Smooth muscle cell (in vitro differentiated cells): Measurements from ENCODE around the gene FRMPD4. TPM values are rescaled to one million over a fixed set of nuclear protein-coding genes. Genes with fewer than 3 reads are reported as not detected.

Source experiments
- DNase-seq: peaks from one replicate; lab custom pipeline; 2025; ENCODE audit not compliant: unreplicated experiment; lab: John Stamatoyannopoulos, UW
- H2AFZ ChIP-seq: fragments of 200-600 bp; sonication (generic); 2 replicates; pipeline ENCODE4 v1.6.0; 2016; ENCODE audit warnings: antibody characterized with exemption, low read depth, mild to moderate bottlenecking
- H3F3A ChIP-seq: fragments of 200-600 bp; sonication (generic); 2 replicates; pipeline ENCODE4 v1.6.0; 2017; ENCODE audit warnings: antibody characterized with exemption, low read depth
- H3K27ac ChIP-seq: fragments of 200-600 bp; sonication (generic); 2 replicates; pipeline ENCODE4 v1.5.1; 2016; ENCODE audit warnings: low read depth, mild to moderate bottlenecking
- H3K27me3 ChIP-seq: fragments of 200-600 bp; sonication (generic); 2 replicates; pipeline ENCODE4 v1.6.1; 2016; ENCODE audit warnings: low read depth, mild to moderate bottlenecking
- H3K36me3 ChIP-seq: fragments of 200-600 bp; sonication (generic); 2 replicates; pipeline ENCODE4 v1.5.1; 2016; ENCODE audit warnings: low read depth
- H3K4me1 ChIP-seq: fragments of 200-600 bp; sonication (generic); 2 replicates; pipeline ENCODE4 v1.5.1; 2016; ENCODE audit warnings: low read depth
- H3K4me2 ChIP-seq: fragments of 200-600 bp; sonication (generic); 2 replicates; pipeline ENCODE4 v1.6.0; 2016; ENCODE audit warnings: mild to moderate bottlenecking
- H3K4me3 ChIP-seq: fragments of 200-600 bp; sonication (generic); 2 replicates; pipeline ENCODE4 v1.5.1; 2016; ENCODE audit warnings: mild to moderate bottlenecking
- H3K79me2 ChIP-seq: fragments of 200-600 bp; sonication (generic); 2 replicates; pipeline ENCODE4 v1.6.0; 2016; ENCODE audit warnings: low read depth, mild to moderate bottlenecking
- H3K9ac ChIP-seq: fragments of 200-600 bp; sonication (generic); 2 replicates; pipeline ENCODE4 v1.6.0; 2016; ENCODE audit warnings: low read depth
- H3K9me3 ChIP-seq: fragments of 200-600 bp; sonication (generic); replicated peaks from 2 replicates; pipeline ENCODE4 v1.5.1; 2016; ENCODE audit warnings: low read depth
- H4K20me1 ChIP-seq: fragments of 200-600 bp; sonication (generic); 2 replicates; pipeline ENCODE4 v1.6.0; 2016; ENCODE audit warnings: low read depth
- CTCF ChIP-seq: fragments of 200-600 bp; sonication (generic); IDR thresholded peaks from 2 replicates; pipeline ENCODE4 v1.5.1; 2017; ENCODE audit warnings: borderline replicate concordance, mild to moderate bottlenecking, antibody characterized with exemption; ENCODE audit not compliant: insufficient read depth, poor library complexity, severe bottlenecking
- WGBS: methylation state at CpG from one replicate; pipeline ENCODE4 v1.1.7; 2016; ENCODE audit warnings: low lambda C conversion rate; 5-methylcytosine and 5-hydroxymethylcytosine counted together
- polyA plus RNA-seq: library from polyadenylated mRNA; unstranded; fragments of >200 nt; fragmentation: Nextera tagmentation; extraction: Ambion mirVana; gene quantifications from 2 replicates; pipeline ENCODE4 v1.2.1, GENCODE V29; 2016
- total RNA-seq: library from RNA; depleted of rRNA; stranded (reverse); fragments of >200 nt; gene quantifications from 2 replicates; pipeline ENCODE4 v1.2.3, GENCODE V29; 2014

FRMPD4 gene
- total and polyA plus RNA-seq, 2 experiments from 2014 or later = 0.13 TPM; not detected in 1

GRCh38 chrX:12332786-12333347, 194.6 kb downstream of the FRMPD4 start:
- H3K9me3 ChIP-seq = no peaks in the 10 kb centered on the region
- TF ChIP-seq CTCF = no peak
- no peaks in the 10 kb centered on the region for H4K20me1 ChIP-seq
- no peak overlapping the region for H2AFZ ChIP-seq
- no peak overlapping the region for H3K9ac ChIP-seq
- no peaks in the 10 kb centered on the region for H3K4me1 ChIP-seq
- H3K79me2 ChIP-seq = no peaks in the 10 kb centered on the region
- 50% methylated on average over 3 of the region's 3 CpGs for WGBS
- DNase-seq = no peak
- no peak overlapping the region for H3K4me2 ChIP-seq
- H3K27ac ChIP-seq = no peak overlapping the region
- no peaks in the 10 kb centered on the region for H3K27me3 ChIP-seq
- H3K36me3 ChIP-seq = no peaks in the 10 kb centered on the region
- H3K4me3 ChIP-seq = no peak overlapping the region
- no peaks in the 10 kb centered on the region for H3F3A ChIP-seq

GRCh38 chrX:12339921-12340320, 201.6 kb downstream of the FRMPD4 start:
- H4K20me1 ChIP-seq = no peaks in the 10 kb centered on the region
- no peaks in the 10 kb centered on the region for H3K79me2 ChIP-seq
- no peaks in the 10 kb centered on the region for H3K9me3 ChIP-seq
- no peak overlapping the region for H3K27ac ChIP-seq
- H3K9ac ChIP-seq = no peak overlapping the region
- H3K4me1 ChIP-seq = no peaks in the 10 kb centered on the region
- 80% methylated on average over 2 of the region's 2 CpGs for WGBS
- no peak overlapping the region for H2AFZ ChIP-seq
- no peak for DNase-seq
- no peak overlapping the region for H3K4me3 ChIP-seq
- H3K4me2 ChIP-seq = no peak overlapping the region
- no peaks in the 10 kb centered on the region for H3K27me3 ChIP-seq
- no peaks in the 10 kb centered on the region for H3K36me3 ChIP-seq
- no peaks in the 10 kb centered on the region for H3F3A ChIP-seq
- no peak for TF ChIP-seq CTCF

- Histone ChIP-seq H3K4me1 (no peaks in the 10 kb centered on the region), H3K4me3 (no peak overlapping the region), H3K9ac (no peak overlapping the region), H3F3A (no peaks in the 10 kb centered on the region), H3K9me3 (no peaks in the 10 kb centered on the region), H2AFZ (no peak overlapping the region), H3K4me2 (no peak overlapping the region), H3K79me2 (no peaks in the 10 kb centered on the region), H3K27me3 (no peaks in the 10 kb centered on the region), H3K36me3 (no peaks in the 10 kb centered on the region), H3K27ac (no peak overlapping the region), H4K20me1 (no peaks in the 10 kb centered on the region)
- DNase-seq = no peak
- 66% methylated on average over 2 of the region's 2 CpGs for WGBS
- no peak for TF ChIP-seq CTCF
Observed at GRCh38 chrX:12344954-12345353, 206.7 kb downstream of the FRMPD4 start.

- no peaks in the 10 kb centered on the region for H3K27me3 ChIP-seq
- H3K27ac ChIP-seq = no peak overlapping the region
- no peaks in the 10 kb centered on the region for H3K36me3 ChIP-seq
- H4K20me1 ChIP-seq = no peaks in the 10 kb centered on the region
- no peaks in the 10 kb centered on the region for H3K4me1 ChIP-seq
- no peak overlapping the region for H3K4me2 ChIP-seq
- H3K9ac ChIP-seq = no peak overlapping the region
- no peak for TF ChIP-seq CTCF
- 63% methylated on average over 8 of the region's 8 CpGs for WGBS
- H2AFZ ChIP-seq = no peak overlapping the region
- H3F3A ChIP-seq = no peaks in the 10 kb centered on the region
- no peaks in the 10 kb centered on the region for H3K79me2 ChIP-seq
- no peak overlapping the region for H3K4me3 ChIP-seq
- H3K9me3 ChIP-seq = no peaks in the 10 kb centered on the region
- no peak for DNase-seq
Observed at GRCh38 chrX:12349201-12349600, 210.9 kb downstream of the FRMPD4 start.
